Stimulated activated CD4-positive, alpha-beta T cell treated with anti-CD3 and anti-CD28 coated beads, Interleukin-4, amount 100 ng/mL, for 48 hours (primary cell): Measurements from ENCODE around the gene ALG8.
"Not testable (repeated sequence)": the region's sequence is repeated elsewhere in the genome, so short reads cannot be mapped to it uniquely, and the experiment has no call there.

Source experiments
- DNase-seq, 2 donors: peaks; one replicate each; pipeline ENCODE4 v3.0.0-alpha.2; 2020; ENCODE audit warnings: low read depth in 2 of 2

ALG8 gene

GRCh38 chr11:78139422-78140391 is at the start of gene ALG8:
Gene ALG8 (minus strand): TSS chr11:78139626. CDS start chr11:78139588, 38 bp downstream.
- DNase-seq: peak; percentile 94 to 95

GRCh38 chr11:78188286-78189173 is 49.1 kb upstream of the ALG8 start, which contains the start of the genes KCTD21 and USP35:
Gene KCTD21 (minus strand): TSS chr11:78188626. CDS start chr11:78174554, 14,072 bp downstream.
Gene USP35 (plus strand): TSS chr11:78188919. CDS start chr11:78196246, 7,327 bp downstream.
- DNase-seq: peak; percentile 85 to 92

- peak; percentile 59 to 68 for DNase-seq
These were observed 48.2 kb upstream of the ALG8 start for GRCh38 chr11:78187366-78188285.

- DNase-seq: no peak
These were observed 41.8 kb upstream of the ALG8 start for GRCh38 chr11:78181185-78181584.

- no peak for DNase-seq
These were observed 41.3 kb upstream of the ALG8 start for GRCh38 chr11:78180751-78181150.

GRCh38 chr11:78179459-78180071 is 40.1 kb upstream of the ALG8 start:
- no peak for DNase-seq

- no peak for DNase-seq
These were observed 37.8 kb upstream of the ALG8 start for GRCh38 chr11:78177216-78177615.

GRCh38 chr11:78176605-78177141 is 37.2 kb upstream of the ALG8 start:
- DNase-seq: no peak

GRCh38 chr11:78175862-78176261 is 36.4 kb upstream of the ALG8 start:
- DNase-seq: not testable (repeated sequence)

GRCh38 chr11:78171951-78172350 is 32.5 kb upstream of the ALG8 start:
- no peak for DNase-seq

GRCh38 chr11:78170874-78171549 is 31.6 kb upstream of the ALG8 start:
- DNase-seq: no peak

- DNase-seq: no peak
These were observed 31.0 kb upstream of the ALG8 start for GRCh38 chr11:78170413-78170812.

GRCh38 chr11:78168539-78169477 is 29.4 kb upstream of the ALG8 start:
- DNase-seq: no peak

- no peak for DNase-seq
These were observed 27.5 kb upstream of the ALG8 start for GRCh38 chr11:78166855-78167469.

- no peak for DNase-seq
These were observed 25.0 kb upstream of the ALG8 start for GRCh38 chr11:78164471-78164870.

- DNase-seq: no peak
These were observed 24.4 kb upstream of the ALG8 start for GRCh38 chr11:78163828-78164227.

- DNase-seq: no peak
These were observed 22.5 kb upstream of the ALG8 start for GRCh38 chr11:78161962-78162371.

- no peak for DNase-seq
These were observed 21.9 kb upstream of the ALG8 start for GRCh38 chr11:78161346-78161745.
